HG02870 (cell line): ENCODE results near the gene HP1BP3.
"Not testable (repeated sequence)": the region's sequence is repeated elsewhere in the genome, so short reads cannot be mapped to it uniquely, and the experiment has no call there.

ENCODE experiments used
- ATAC-seq: cut with Tn5 transposase; IDR thresholded peaks from one replicate; pipeline ENCODE4 v1.9.1; 2021; ENCODE audit warnings: mild to moderate bottlenecking, moderate library complexity; ENCODE audit not compliant: unreplicated experiment

The HP1BP3 gene, protein sequence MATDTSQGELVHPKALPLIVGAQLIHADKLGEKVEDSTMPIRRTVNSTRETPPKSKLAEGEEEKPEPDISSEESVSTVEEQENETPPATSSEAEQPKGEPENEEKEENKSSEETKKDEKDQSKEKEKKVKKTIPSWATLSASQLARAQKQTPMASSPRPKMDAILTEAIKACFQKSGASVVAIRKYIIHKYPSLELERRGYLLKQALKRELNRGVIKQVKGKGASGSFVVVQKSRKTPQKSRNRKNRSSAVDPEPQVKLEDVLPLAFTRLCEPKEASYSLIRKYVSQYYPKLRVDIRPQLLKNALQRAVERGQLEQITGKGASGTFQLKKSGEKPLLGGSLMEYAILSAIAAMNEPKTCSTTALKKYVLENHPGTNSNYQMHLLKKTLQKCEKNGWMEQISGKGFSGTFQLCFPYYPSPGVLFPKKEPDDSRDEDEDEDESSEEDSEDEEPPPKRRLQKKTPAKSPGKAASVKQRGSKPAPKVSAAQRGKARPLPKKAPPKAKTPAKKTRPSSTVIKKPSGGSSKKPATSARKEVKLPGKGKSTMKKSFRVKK

DNA sequence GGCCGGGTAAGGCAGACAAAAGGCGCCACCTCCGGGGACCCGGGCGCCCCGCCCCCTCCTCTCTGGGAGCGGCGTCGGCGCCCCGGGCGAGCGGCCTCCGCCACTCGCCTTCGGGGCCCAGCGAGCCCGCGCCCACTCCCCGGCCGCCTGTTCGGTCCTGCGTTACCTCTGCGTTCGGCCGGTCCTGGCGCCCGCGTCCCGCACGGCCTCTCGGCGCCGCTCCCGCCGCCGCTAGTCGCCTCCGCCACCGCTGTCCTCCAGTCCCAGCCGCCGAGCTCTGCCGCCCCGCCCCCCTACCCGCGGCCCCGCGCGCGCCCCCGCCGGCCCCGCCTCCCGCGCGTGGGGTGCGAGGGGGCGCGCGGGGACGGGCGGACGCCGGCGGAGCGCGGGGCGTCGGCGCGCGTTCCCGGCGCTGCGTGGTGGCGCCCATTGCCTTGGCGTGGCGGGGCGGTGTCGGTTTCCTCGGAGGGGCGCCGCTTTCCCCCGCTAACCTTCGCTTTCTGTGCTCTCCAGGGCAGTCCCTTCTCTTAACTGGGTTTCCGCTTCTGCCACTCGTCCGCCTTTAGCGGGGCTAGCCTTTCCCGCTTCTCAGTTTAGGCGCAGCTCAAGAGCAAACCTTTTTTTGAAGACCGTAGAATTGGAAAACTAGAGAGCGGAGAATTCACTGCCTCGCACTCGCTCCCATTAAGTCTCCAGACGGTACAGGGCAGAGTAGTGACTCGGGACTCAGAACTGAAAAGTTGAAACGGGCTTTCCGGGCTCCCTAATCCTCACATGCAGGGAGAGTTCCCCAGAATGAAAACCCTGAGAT lies at the start of gene HP1BP3:
Gene HP1BP3, minus strand, starts transcription at position 279 of the 811 bp plus-strand sequence. CDS start 6,867 bp downstream, outside the sequence.
- peak; percentile 48 for ATAC-seq

DNA sequence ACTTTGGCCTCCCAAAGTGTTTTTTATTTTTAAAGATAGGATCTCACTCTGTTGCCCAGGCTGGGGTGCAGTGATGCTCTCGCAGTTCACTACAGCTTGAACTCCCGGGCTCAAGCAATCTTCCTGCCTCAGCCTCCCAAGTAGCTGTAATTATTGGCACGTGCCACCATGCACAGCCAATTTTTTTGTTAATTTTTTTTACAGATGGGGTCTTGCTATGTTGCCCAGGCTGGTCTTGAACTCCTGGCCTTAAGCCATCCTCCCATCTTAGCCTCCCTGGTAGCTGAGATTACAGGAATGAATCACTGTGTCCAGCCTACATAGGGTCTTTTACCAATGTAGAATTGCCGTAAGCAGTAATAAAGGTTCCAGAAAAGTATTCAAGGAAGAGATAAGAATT lies 49.1 kb upstream of the HP1BP3 start:
- no peak for ATAC-seq

DNA sequence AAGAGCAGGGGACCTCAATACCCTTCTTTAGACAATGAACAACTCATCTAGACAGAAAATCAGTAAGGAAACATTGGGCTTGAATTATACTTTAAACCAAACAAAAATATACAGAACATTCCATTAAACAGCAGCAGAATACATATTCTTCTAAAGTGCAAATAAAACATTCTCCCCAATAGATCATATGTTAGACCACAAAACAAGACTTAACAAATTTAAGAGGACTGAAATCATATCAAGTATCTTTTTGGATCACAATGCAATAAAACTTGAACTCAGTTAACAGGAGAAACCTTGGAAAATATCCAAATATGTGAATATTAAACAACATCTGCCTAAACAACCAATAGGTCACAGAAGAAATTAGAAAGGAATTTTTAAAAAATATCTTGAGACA lies 47.7 kb upstream of the HP1BP3 start:
- no peak for ATAC-seq

DNA sequence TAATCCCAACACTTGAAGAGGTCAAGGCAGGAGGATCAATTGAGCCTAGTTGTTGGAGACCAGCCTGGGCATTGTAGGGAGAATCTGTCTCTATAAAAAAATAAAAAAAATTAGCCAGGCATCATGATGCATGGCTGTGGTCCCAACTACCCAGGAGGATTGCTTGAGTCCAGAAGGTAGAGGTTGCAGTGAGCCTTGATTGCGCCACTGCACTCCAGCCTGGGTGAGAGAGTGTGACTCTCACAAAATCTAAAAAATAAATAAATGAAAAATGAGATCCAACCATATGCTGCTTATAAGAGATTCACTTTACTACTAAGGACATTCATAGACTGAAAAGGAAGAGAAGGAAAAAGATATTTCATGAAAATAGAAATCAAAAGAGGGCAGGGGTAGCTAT lies 47.1 kb upstream of the HP1BP3 start:
- ATAC-seq: no peak

DNA sequence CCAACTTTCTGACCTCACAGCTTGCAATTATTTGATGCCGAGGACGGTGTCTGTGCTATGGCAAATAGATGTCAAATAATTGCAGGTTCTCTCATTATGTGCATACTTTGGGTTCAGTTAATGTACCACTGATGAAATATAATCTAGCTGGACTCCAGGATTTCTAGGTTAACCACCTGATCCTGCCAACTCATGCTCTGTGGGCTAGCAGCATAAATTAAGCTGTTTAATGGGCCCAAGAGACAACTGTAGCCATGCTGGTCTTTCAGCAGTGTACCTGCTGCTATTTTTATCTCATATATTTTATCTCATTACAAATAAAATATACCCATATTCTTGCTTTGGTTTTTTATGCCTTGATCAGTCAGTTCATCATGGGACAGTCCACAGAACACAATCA lies 43.3 kb upstream of the HP1BP3 start:
- no peak for ATAC-seq

DNA sequence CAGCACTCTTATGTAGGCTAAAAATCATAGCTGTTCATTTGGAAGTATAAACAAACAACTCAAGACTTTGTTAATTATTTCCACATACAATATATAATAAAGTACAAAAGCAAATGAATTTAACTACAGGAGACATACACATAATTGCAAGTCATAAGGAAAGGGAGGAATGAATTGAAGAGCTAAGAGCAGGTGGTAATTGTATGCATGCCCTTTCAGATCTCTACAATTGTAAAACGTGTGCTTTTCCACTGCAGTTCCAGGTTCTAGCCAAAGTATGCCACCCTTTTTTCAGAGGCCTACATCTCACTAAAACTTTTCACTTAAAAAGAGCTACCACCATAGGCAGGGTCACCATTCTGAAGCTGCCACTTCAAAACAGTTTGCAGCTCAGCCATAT lies 42.8 kb upstream of the HP1BP3 start:
- no peak for ATAC-seq

DNA sequence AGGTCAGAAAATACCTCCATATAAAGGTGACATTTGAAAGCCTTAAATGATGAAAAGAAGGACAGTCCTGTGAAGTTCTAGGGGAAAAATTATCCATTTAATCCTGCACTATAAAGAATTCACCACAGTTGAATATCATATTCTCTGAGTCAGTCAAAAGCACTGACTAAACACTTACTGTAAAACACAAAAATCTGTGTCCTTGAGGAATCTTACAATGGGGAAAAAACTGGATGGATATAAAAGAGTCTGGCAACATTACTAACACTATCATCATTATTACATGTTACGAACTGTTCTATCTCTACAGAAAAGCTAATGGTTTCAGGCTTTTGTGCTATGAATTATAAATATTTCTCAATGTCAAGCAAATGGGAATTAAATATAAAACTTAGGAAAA lies 42.4 kb upstream of the HP1BP3 start:
- ATAC-seq: no peak

DNA sequence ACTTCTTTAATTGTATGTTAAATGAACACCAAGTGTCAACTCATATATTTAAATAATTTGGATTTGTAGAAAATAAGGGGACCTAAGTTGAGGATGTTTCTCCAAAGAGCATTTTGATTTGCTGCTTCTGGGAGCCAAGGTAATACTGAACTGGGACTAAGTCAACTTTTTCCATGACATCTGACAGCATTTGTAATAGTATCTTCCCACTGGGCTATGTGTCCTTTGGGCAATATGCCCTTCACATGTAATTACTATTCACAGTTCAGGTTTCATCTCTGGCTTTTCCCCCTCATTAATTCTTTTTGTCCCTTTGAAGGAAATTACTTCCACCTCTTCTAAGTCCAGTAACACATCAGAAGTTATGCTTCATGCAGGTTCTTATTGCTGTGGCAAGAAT lies 36.7 kb upstream of the HP1BP3 start:
- no peak for ATAC-seq

DNA sequence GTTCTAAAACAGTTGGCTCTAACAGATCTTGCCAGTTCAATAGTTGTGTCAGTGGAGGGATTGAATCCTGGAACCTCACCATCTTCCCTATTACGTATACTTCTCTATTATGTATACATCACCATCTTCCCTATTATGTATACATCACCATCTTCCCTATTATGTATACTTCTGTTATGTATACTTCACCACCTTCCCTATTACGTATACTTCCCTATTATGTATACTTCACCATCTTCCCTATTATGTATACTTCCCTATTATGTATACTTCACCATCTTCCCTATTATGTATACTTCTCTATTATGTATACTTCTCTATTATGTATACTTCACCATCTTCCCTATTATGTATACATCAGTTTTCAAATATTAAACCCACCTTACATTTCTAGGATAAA lies 34.4 kb upstream of the HP1BP3 start:
- ATAC-seq: no peak

DNA sequence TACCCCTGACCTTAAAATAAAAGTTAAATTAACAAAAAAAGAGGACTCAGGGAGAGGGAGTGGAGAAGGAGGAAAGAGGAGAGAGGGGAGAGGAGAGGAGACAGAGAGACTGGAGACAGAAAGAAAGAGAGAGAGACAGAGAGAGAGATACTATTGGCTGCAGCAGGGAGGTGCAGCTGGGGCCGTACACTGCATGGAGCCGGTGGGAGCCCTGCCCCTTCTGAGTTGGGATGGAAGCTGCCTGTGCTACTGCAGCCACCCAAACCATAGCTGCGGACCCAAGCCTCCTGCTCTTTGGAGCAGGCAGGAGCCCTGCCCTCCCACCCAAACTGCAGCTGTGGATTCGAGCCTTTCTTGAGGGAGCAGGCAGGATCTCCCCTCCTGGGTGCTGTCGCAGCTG lies 32.7 kb upstream of the HP1BP3 start:
- ATAC-seq: no peak

DNA sequence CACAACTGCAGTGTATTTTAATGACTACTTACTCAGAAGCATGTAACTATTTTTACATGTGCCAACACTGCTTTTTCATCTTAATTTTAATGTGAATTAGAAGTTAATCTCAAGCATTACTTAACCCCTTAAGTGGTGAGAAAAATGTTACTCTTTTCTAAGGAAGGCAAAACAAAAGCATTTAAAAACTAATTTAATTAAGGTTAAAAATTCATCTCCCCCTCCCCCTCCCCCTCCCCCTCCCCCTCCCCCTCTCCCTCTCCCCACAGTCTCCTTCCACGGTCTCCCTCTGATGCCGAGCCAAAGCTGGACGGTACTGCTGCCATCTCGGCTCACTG lies 27.4 kb upstream of the HP1BP3 start:
- no peak for ATAC-seq

DNA sequence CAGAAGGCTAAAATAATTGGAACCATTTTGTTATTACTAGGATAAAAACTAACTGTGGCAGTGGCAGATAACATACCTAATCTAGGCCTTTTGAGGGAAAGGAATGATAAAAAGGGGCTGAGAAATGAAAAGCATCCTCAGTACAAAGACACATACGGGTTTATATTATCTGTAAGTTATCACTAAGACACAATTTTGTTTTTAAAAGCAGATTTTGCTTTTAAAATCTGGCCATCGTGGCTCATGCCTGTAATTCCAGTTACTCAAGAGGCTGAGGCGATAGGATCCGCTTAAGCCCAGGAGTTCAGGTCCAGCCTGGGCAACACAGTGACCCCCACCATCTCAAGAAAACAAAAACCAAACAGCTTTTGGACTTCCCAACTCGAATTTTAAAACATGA lies 24.8 kb upstream of the HP1BP3 start:
- no peak for ATAC-seq

DNA sequence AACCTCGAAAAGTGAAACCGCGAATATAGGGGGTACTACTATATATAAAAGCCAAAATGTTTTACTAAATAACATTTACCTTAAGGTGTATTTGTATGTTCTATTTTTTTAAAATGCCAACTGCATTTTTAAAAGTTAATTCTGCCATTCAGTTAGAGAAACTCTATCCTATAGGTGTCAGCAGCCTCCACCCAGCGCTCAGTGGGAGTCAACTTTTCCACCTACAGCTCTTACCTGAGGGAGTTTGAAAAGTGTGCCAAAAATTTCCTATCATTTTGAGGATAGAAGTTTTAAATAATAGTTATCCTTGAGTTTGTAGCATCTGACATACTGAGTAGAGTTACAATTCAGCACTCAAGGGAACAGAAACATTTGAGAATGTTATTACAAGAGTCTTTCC lies 6.1 kb upstream of the HP1BP3 start:
- no peak for ATAC-seq

DNA sequence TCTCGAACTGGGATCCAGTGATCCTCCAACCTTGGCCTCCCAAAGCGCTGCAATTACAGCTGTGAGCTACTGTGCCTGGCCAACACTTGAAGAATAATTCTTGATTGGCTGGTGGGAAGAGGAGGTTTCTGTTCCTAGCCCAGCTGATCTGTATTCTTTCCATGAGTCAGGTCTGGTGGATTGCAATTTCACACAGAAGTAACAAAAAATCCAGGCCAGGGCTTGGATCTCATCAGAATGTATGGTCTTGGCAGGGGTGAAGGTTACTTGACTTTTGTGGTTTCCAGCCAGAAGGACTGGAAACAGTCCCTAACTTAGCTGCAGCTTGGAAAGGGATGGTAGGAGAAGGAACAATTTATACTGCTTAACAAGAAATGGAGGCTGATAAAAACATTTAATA lies 5.1 kb upstream of the HP1BP3 start:
- no peak for ATAC-seq

DNA sequence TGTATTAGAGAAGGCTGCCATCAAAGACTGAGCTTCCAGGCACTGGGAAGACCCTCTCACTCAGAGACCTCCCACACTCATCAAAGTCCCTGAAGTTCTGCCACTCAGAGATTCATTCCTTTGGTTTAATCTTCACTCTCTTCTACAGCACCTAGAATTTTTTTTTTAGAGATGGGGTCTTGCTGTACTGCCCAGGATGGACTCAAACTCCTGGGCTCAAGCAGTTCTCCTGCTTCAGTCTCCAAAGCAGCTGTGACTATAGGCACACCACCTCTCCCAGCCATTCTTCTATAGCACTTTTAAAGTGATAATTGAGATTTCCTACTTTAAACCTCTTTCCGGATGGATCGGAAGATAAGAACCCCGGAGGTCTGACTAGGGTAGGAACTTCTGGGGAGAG lies 3.7 kb upstream of the HP1BP3 start:
- no peak for ATAC-seq

DNA sequence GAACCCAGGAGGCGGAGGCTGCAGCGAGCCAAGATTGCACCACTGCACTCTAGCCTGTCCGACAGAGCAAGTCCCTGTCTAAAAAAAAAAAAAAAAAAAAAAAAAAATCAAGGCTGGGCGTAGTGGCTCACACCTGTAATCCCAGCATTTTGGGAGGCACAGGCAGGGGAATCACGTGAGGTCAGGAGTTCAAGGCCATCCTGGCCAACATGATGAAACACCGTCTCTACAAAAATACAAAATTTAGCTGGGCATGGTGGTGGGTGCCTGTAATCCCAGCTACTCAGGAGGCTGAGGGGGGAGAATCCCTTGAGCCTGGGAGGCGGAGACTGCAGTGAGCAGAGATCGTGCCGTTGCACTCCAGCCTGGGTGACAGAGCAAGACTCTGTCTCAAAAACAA lies 2.5 kb upstream of the HP1BP3 start:
- not testable (repeated sequence) for ATAC-seq

DNA sequence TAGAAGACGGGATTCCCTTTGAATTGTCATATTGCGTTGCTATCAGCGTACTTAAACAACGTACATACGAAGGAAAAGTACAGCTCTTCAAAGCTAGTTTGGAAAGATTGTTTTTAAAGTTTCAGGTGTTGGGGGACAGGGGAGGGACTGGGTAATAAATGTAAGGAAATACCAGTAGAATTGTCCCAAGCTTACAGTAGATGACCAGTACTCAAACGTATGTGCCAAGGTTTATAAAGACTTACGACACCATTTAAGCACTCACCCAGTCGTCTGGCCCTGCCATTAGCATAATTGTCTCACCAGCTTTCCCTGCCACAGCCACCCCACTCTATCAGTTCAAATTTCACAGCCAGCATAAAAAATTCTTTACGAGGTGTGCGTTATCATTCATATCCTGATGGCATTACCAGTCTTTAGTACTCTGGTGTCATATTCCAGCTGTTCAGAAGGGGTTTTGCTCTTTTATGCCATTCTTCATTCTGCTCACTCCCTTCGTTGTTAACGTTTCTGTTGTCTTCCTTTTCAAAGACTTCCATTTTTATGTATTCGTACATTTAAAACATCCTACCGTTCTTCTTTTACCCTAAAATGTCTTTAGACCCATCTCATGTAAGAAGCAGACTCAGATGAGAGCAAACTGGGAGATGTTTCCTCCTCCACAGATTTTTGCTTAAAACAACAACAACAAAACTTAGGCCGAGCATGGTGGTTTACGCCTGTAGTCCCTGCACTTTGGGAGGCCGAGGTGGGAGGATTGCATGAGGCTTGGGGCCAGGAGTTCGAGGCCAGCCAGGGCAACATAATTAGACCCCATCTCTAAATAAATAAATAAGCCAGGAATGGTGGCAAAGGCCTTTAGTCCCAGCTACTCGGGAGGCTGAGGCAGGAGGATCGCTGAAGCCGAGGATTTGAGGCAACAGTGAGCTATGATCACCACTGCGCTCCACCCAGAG lies 1.0 kb upstream of the HP1BP3 start:
- ATAC-seq: no peak

DNA sequence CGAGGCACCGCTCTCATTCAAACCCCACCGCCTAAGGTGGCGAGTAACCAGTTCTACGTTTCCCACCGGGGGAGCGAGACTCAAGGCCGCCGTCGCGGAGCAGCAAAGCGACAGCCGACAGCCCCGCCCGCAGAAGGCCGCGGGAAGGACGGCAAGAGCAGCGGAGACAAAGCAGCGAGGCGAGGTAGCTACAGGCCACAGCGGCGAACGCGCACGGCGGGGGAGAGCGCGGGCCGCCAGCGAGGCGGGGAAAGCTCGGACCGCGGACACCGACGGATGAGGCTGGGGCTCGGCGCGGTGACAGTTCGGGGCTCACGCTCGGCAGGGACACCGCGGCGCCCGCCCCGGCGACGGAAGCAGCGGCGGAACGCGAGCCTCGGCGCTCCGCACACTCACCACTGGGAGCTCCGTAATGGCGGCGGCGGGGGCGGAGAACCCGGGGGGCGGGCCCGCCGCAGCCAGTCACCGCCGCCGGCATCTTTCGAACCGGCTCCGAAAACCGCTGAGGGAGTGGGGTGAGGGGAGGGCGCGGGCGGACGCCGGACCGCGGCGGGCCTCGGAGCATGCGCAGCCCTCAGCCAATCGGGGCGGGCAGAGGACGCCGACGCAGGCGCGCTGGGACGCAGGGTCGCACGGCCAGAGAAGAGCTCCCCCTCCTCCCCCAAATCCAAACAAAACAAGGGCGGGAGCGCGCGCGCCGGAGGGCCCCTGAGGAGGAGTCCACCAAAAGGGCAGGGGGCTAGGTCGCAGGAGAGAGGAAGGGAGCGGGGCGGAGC lies 666 bp downstream of the HP1BP3 start:
- ATAC-seq: peak; percentile 71

DNA sequence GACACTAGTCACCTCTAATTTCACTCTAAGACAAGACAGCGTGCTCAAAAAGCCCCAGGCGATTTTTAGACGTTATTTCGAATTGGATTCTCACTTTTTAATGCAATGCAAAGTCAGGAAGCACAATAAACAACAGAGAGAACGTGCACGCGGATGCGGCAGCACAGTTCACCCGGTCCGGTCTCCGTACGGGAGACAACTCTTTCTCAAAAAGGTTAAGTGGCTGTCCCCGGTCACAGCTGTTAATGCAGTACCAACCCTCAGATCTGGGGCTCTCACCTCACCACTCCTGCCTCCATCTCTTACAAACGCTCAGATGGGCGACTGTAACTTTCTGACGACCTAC lies 1.2 kb downstream of the HP1BP3 start:
- ATAC-seq: no peak

DNA sequence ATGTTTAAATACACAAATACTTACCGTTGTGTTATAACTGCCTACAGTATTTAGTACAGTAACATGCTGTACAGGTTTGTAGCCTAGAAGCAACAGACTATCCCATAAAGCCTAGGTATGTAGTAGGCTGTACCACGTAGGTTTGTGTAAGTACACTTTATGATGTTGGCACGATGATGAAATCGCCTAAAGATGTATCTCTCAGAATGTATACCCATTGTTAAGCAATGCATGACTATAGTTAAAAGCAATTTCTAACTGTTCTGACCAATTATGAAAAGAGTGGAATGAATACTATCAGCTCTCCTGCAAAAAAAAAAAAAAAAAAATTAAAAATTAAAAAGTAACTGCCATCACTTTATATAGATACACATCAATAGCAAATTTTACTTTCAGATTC lies 11.4 kb downstream of the HP1BP3 start:
- no peak for ATAC-seq
